Measurements from ENCODE around the gene MORN1. TPM values are rescaled to one million over a fixed set of nuclear protein-coding genes. Genes with fewer than 3 reads are reported as not detected.
"Not testable (repeated sequence)": the region's sequence is repeated elsewhere in the genome, so short reads cannot be mapped to it uniquely, and the experiment has no call there.

Gene MORN1
- 18.4 TPM for total RNA-seq

DNA sequence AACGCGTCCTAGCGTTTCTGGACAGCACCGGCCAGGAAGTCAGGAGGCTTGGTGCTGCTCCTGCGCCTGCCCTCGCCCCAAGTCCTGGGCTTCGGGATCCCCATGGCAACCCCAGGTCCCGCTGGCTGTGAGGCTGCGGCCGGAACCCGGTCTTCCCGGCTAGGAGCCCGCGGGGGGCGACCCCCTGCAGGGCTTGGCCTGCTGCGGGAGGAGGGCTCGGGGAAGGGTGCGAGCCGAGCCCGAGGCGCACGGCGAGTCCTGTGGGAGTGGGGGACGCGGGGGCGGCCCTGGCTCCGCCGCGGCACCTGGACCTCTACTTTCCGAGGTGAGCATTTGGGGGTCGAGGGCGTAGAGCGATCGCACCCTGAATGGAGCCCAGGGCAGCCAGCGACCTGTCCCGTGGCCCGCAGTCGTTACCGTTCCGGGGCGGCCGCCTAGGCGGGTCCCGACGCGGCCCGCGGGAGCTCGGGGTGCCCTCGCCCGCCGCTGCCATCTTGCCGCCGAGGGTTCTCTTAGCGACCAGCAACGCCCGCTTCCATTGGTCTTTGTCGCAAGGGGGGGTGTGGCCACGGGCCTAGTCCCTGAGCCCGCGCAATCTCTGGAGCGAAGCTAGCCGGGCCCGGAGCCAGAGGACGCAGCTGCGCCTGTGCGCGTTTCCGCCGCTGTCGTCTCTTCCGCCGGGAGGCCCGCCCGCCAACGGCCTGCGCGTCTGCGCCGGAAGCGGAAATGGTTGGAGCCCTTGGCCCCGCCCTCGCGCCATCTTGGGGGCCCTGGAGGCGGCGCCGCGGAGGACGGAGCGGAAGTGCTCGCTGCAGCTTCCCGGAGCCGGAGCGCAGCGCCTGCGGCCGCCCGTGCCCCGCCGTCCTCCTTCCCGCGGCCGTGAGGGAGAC is at the start of gene MORN1, which contains the start of gene RER1:
Gene MORN1, minus strand, starts transcription at position 514 of the 890 bp plus-strand sequence. Its CDS starts 21 bp downstream, at position 493.
Gene RER1, plus strand, starts transcription at position 801 of the 890 bp plus-strand sequence. CDS start 3,950 bp downstream, outside the sequence.
- H3K36me3 ChIP-seq = peaks cover 9 to 18% of the 10 kb centered on the region in 2 donors
- intact Hi-C loops (cut with DNase I) = loop anchor here (1.0 to 2.0 kb wide), 7 partner anchors 10 to 196 kb away; partner anchors contain the start of genes FAAP20, PANK4, PEX10 and PRXL2B

DNA sequence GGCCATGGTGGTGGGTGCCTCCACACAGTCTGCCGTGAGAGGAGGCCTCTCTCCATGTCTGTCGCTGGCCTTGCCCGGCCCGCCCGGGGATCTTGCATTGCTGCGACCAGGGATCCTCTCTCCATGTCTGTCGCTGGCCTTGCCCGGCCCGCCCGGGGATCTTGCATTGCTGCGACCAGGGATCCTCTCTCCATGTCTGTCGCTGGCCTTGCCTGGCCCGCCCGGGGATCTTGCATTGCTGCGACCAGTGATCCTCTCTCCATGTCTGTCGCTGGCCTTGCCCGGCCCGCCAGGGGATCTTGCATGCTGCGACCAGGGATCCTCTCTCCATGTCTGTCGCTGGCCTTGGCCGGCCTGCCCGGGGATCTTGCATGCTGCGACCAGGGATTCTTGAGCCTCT is 49.0 kb upstream of the MORN1 start:
- H3K9me3 ChIP-seq; H3K27ac ChIP-seq; H3K4me1 ChIP-seq; H3K36me3 ChIP-seq; intact Hi-C loops (cut with DNase I); H3K4me3 ChIP-seq: not testable (repeated sequence)
- H3K27me3 ChIP-seq = peaks cover 12% of the 10 kb centered on the region
- DNase-seq (ENCODE audit: low spot score in 2 of 2) = peak in 1 of 2 donors; percentile 70

More for the DNA sequence above, at the start of gene MORN1, which contains the start of gene RER1:
- Histone ChIP-seq H3K9me3 (no peaks in the 10 kb centered on the region), H3K4me3 (peak within 1 kb of the TSS; percentile 81 to 86), H3K27ac (peak within 1 kb of the TSS; percentile 84 to 86), H3K4me1 (peaks cover 4 to 18% of the 10 kb centered on the region in 2 donors), H3K27me3 (no peaks in the 10 kb centered on the region)
- DNase-seq (ENCODE audit: low spot score in 2 of 2) = peak; percentile 94 to 99
- TF ChIP-seq, protein P1, sequence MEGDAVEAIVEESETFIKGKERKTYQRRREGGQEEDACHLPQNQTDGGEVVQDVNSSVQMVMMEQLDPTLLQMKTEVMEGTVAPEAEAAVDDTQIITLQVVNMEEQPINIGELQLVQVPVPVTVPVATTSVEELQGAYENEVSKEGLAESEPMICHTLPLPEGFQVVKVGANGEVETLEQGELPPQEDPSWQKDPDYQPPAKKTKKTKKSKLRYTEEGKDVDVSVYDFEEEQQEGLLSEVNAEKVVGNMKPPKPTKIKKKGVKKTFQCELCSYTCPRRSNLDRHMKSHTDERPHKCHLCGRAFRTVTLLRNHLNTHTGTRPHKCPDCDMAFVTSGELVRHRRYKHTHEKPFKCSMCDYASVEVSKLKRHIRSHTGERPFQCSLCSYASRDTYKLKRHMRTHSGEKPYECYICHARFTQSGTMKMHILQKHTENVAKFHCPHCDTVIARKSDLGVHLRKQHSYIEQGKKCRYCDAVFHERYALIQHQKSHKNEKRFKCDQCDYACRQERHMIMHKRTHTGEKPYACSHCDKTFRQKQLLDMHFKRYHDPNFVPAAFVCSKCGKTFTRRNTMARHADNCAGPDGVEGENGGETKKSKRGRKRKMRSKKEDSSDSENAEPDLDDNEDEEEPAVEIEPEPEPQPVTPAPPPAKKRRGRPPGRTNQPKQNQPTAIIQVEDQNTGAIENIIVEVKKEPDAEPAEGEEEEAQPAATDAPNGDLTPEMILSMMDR (IDR thresholded peaks at IDR 0.05) = no peak

DNA sequence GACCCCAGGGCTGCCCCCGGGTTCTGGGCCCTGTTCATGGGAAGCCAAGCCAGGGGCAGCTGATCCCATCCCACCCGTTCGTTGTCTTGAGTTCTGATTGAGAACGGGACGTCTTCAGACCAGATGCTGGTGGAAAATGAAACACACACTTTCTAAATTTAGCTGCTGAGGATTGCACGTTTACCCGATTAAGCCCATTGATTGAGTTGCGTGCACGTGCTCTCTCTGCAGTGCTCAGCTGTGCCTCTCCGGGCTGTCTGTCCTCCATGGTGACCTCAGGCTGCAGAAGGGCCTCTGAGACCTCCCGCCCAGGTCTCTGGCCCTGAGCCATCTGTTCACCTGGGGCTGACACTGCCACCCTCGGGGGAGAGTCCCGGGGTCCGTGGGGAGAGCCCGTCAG is 48.0 kb upstream of the MORN1 start:
- no peaks in the 10 kb centered on the region for H3K36me3 ChIP-seq
- no peak overlapping the region for H3K27ac ChIP-seq
- TF ChIP-seq, protein P1 (IDR thresholded peaks at IDR 0.05) = no peak
- no peak overlapping the region for H3K4me3 ChIP-seq
- no peaks in the 10 kb centered on the region for H3K4me1 ChIP-seq
- intact Hi-C loops (cut with DNase I) = no loop called here
- no peaks in the 10 kb centered on the region for H3K9me3 ChIP-seq
- H3K27me3 ChIP-seq = peaks cover 12% of the 10 kb centered on the region
- DNase-seq (ENCODE audit: low spot score in 2 of 2) = no peak

DNA sequence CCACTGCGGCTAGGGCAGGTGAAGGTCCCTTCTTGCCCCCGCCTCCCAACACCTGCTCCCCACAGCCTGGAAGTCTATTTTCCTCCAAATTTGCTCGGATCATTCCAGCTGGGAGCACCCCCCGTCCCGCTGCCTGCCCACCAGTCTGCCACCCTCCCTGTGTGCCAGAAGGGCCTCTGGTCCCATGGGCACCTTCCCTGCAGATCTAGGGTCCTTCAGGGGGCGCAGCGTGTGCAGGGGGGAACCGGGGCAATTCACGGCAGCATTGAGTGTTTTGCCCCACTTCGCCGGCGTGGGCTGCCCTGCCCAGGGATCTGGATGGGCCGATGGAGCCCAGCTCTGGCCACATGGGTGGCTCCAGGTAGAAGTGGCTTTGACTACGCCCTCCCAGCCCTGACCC is 47.3 kb upstream of the MORN1 start:
- intact Hi-C loops (cut with DNase I) = no loop called here
- DNase-seq (ENCODE audit: low spot score in 2 of 2) = no peak
- Histone ChIP-seq H3K36me3 (no peaks in the 10 kb centered on the region), H3K27me3 (peaks cover 12% of the 10 kb centered on the region), H3K9me3 (no peaks in the 10 kb centered on the region), H3K4me1 (no peaks in the 10 kb centered on the region), H3K4me3 (no peak overlapping the region), H3K27ac (no peak overlapping the region)
- TF ChIP-seq, protein P1 (IDR thresholded peaks at IDR 0.05) = no peak

DNA sequence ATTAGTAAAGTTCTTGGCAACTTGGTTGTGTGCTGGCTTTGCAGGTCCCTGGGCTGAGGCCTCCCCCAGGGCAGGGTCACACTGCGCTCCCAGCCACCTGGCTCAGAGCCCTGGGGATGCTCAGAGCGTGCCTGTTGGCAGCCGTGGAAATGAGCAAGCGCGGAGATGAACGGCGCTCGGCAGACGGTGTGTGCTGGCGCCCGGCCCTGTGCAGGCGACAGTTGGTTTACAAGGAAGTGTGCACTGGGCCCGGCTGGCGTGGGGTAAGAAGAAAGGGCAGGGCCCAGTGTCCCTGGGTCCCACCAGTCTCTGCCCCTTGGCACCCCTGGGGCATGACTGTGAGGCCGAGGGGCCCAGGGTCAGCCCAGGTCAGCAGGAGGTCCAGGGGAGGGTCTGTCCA is 46.7 kb upstream of the MORN1 start:
- intact Hi-C loops (cut with DNase I) = no loop called here
- peaks cover 8% of the 10 kb centered on the region for H3K27me3 ChIP-seq

More for the DNA sequence above, 46.7 kb upstream of the MORN1 start:
- no peak for DNase-seq (ENCODE audit: low spot score in 2 of 2)
- Histone ChIP-seq H3K4me1 (no peaks in the 10 kb centered on the region), H3K27ac (no peak overlapping the region), H3K4me3 (no peak overlapping the region), H3K9me3 (no peaks in the 10 kb centered on the region), H3K36me3 (no peaks in the 10 kb centered on the region)
- TF ChIP-seq, protein P1 (IDR thresholded peaks at IDR 0.05) = no peak
